NCI-H446 (cell line): Measurements from ENCODE around the gene AIFM1.

ENCODE experiments used
- DNase-seq, 2 experiments: peaks; one replicate each; lab custom pipeline; 2025; lab: John Stamatoyannopoulos, UW

AIFM1 gene

GRCh38 chrX:130170752-130171445 is 5.3 kb upstream of the AIFM1 start:
- DNase-seq, result peak; percentile 35 to 72

- DNase-seq, result no peak
Observed at GRCh38 chrX:130167040-130167439, 1.4 kb upstream of the AIFM1 start.

GRCh38 chrX:130166503-130166777 is 799 bp upstream of the AIFM1 start:
- no peak for DNase-seq

- DNase-seq, result no peak
Observed at GRCh38 chrX:130165181-130165702, 399 bp downstream of the AIFM1 start.

GRCh38 chrX:130163398-130163797 is 2.2 kb downstream of the AIFM1 start:
- no peak for DNase-seq

GRCh38 chrX:130162094-130162735 is 3.4 kb downstream of the AIFM1 start:
- no peak for DNase-seq

- no peak for DNase-seq
Observed at GRCh38 chrX:130159776-130160175, 5.9 kb downstream of the AIFM1 start.

GRCh38 chrX:130158311-130158710 is 7.3 kb downstream of the AIFM1 start:
- no peak for DNase-seq

GRCh38 chrX:130155564-130155963 is 10.1 kb downstream of the AIFM1 start:
- DNase-seq, result no peak

GRCh38 chrX:130147631-130148030 is 18.0 kb downstream of the AIFM1 start:
- no peak for DNase-seq

- DNase-seq, result no peak
Observed at GRCh38 chrX:130145123-130145522, 20.5 kb downstream of the AIFM1 start.

GRCh38 chrX:130144509-130144908 is 21.1 kb downstream of the AIFM1 start:
- DNase-seq, result no peak

GRCh38 chrX:130139474-130140201 is 26.0 kb downstream of the AIFM1 start:
- DNase-seq, result no peak

GRCh38 chrX:130136961-130137360 is 28.7 kb downstream of the AIFM1 start:
- no peak for DNase-seq

- DNase-seq, result no peak
Observed at GRCh38 chrX:130136496-130136895, 29.1 kb downstream of the AIFM1 start.

- DNase-seq, result no peak
Observed at GRCh38 chrX:130130990-130131389, 34.7 kb downstream of the AIFM1 start.

- DNase-seq, result peak in 1 of 2 experiments; percentile 42
Observed at GRCh38 chrX:130125091-130125874, 40.4 kb downstream of the AIFM1 start.

- no peak for DNase-seq
Observed at GRCh38 chrX:130124577-130124976, 41.1 kb downstream of the AIFM1 start.

- DNase-seq, result no peak
Observed at GRCh38 chrX:130121505-130121800, 44.2 kb downstream of the AIFM1 start.

GRCh38 chrX:130120746-130121504 is 44.7 kb downstream of the AIFM1 start:
- DNase-seq, result no peak

GRCh38 chrX:130120321-130120731 is 45.3 kb downstream of the AIFM1 start:
- no peak for DNase-seq
